B cell (primary cell): ENCODE results near the gene PRKCQ. TPM values are rescaled to one million over a fixed set of nuclear protein-coding genes. Genes with fewer than 3 reads are reported as not detected.

ENCODE experiments used
- ATAC-seq: fragments of 200-7000 bp; cut with Tn5 transposase; one replicate; pipeline ENCODE4 v1.10.0; 2021; ENCODE audit warnings: low read depth, mild to moderate bottlenecking, moderate number of reproducible peaks, moderate library complexity
- CTCF ChIA-PET: fragments of 350-600 bp; sonication (Branson Sonifier 250); formaldehyde crosslinking; loops from one replicate; lab custom pipeline; 2021; ENCODE audit warnings: antibody characterized with exemption, inconsistent platforms; lab: Charles Lee
- POLR2A ChIA-PET: fragments of 350-600 bp; sonication (Branson Sonifier 250); formaldehyde crosslinking; loops from one replicate; lab custom pipeline; 2021; ENCODE audit warnings: antibody characterized with exemption; lab: Charles Lee
- DNase-seq: peaks from one replicate; pipeline ENCODE4 v3.0.0; 2013
- H2AFZ ChIP-seq: 2 replicates; pipeline ENCODE4 v1.6.1; 2012; ENCODE audit warnings: mild to moderate bottlenecking, low read depth, low read length; ENCODE audit not compliant: insufficient read depth, poor library complexity, severe bottlenecking
- H3K27ac ChIP-seq, 2 donors: 1 replicate in 1 of 2; 2 replicates in 1 of 2; pipeline ENCODE4 v1.5.1; 2012 to 2013; ENCODE audit warnings: low read length in 2 of 2, mild to moderate bottlenecking in 2 of 2, moderate library complexity in 1 of 2
- H3K27me3 ChIP-seq, 4 experiments: fragments of 200-600 bp in 1 of 4; sonication (generic) in 1 of 4; replicated peaks in 1 of 4; 1 replicate in 2 of 4; 2 replicates in 2 of 4; pipeline versions ENCODE4 v1.6.1 to v1.7.0; 2013 to 2016; ENCODE audit warnings: low read length in 3 of 4, mild to moderate bottlenecking in 2 of 4, mixed read lengths in 1 of 4, moderate library complexity in 1 of 4; ENCODE audit not compliant: insufficient read depth in 4 of 4, control insufficient read depth in 3 of 4; ENCODE audit errors: control extremely low read depth in 1 of 4
- H3K36me3 ChIP-seq, 2 experiments: replicated peaks in 1 of 2; 1 replicate in 1 of 2; 2 replicates in 1 of 2; pipeline versions ENCODE4 v1.6.1 to v1.7.1; 2013; ENCODE audit warnings: low read length in 1 of 2; ENCODE audit not compliant: insufficient read depth in 2 of 2, control insufficient read depth in 1 of 2; ENCODE audit errors: control extremely low read depth in 1 of 2, extremely low read depth in 1 of 2
- H3K4me1 ChIP-seq, 2 donors: fragments of 200-600 bp in 1 of 2; sonication (generic) in 1 of 2; 1 replicate in 1 of 2; 2 replicates in 1 of 2; pipeline versions ENCODE4 v1.5.1 to v1.6.1; 2013 to 2017; ENCODE audit warnings: low read length in 2 of 2; ENCODE audit not compliant: control insufficient read depth in 2 of 2, insufficient read depth in 2 of 2
- H3K4me2 ChIP-seq: replicated peaks from 2 replicates; pipeline ENCODE3; 2012; ENCODE audit warnings: mild to moderate bottlenecking, low read depth, low read length; ENCODE audit not compliant: poor library complexity, severe bottlenecking
- H3K4me3 ChIP-seq, 5 experiments: fragments of 200-600 bp in 1 of 5; sonication (generic) in 1 of 5; 1 replicate in 3 of 5; 2 replicates in 2 of 5; pipeline versions ENCODE4 v1.5.1 to v1.7.0; 2011 to 2016; ENCODE audit warnings: low read length in 4 of 5, mild to moderate bottlenecking in 4 of 5, low read depth in 2 of 5, control low read depth in 1 of 5, moderate library complexity in 1 of 5; ENCODE audit not compliant: insufficient read depth in 1 of 5; ENCODE audit errors: control extremely low read depth in 1 of 5, extremely low read depth in 1 of 5
- H3K79me2 ChIP-seq: fragments of 200-600 bp; sonication (generic); one replicate; pipeline ENCODE4 v1.6.0; 2016; ENCODE audit warnings: low read length; ENCODE audit not compliant: control insufficient read depth, insufficient read depth
- H3K9ac ChIP-seq: fragments of 200-600 bp; sonication (generic); 2 replicates; pipeline ENCODE4 v1.6.1; 2017; ENCODE audit warnings: mild to moderate bottlenecking, low read length, moderate library complexity
- H3K9me3 ChIP-seq, 3 donors: one replicate each; pipeline versions ENCODE4 v1.6.1 to v1.7.1; 2013; ENCODE audit warnings: low read length in 2 of 3; ENCODE audit not compliant: control insufficient read depth in 2 of 3, insufficient read depth in 1 of 3; ENCODE audit errors: control extremely low read depth in 1 of 3
- H4K20me1 ChIP-seq: 2 replicates; pipeline ENCODE4 v1.6.0; 2012; ENCODE audit warnings: mild to moderate bottlenecking, low read length; ENCODE audit not compliant: insufficient read depth, control insufficient read depth, poor library complexity, severe bottlenecking
- H3K27ac Mint-ChIP-seq: one replicate; pipeline ENCODE4 v1.8.0; 2021; ENCODE audit warnings: mixed read lengths
- H3K27me3 Mint-ChIP-seq: one replicate; pipeline ENCODE4 v1.8.0; 2021; ENCODE audit warnings: mixed read lengths
- H3K4me1 Mint-ChIP-seq: one replicate; pipeline ENCODE4 v1.8.0; 2021; ENCODE audit warnings: mixed read lengths
- H3K4me3 Mint-ChIP-seq: one replicate; pipeline ENCODE4 v1.8.0; 2021; ENCODE audit warnings: mixed read lengths
- H3K9me3 Mint-ChIP-seq: one replicate; pipeline ENCODE4 v1.8.0; 2022; ENCODE audit warnings: mixed read lengths; ENCODE audit not compliant: insufficient read depth
- EZH2 ChIP-seq: IDR thresholded peaks from 2 replicates; pipeline ENCODE4 v1.6.1; 2012; ENCODE audit warnings: borderline replicate concordance, low read depth, mild to moderate bottlenecking, moderate library complexity, low read length; ENCODE audit not compliant: insufficient read depth, poor library complexity, severe bottlenecking
- WGBS: methylation state at CpG from one replicate; pipeline ENCODE4 v1.1.5; 2013; ENCODE audit warnings: missing lambda C conversion rate; ENCODE audit not compliant: insufficient coverage; 5-methylcytosine and 5-hydroxymethylcytosine counted together
- intact Hi-C: fragments of 100-400 bp; cut with micrococcal nuclease; formaldehyde crosslinking; loops from one replicate; pipeline ENCODE4 v1.10.0; 2022
- polyA plus RNA-seq: library from polyadenylated mRNA; depleted of rRNA; stranded (reverse); fragments of >200 nt; gene quantifications from 2 replicates; pipeline ENCODE4 v1.2.3, GENCODE V29; 2012
- total RNA-seq, 2 donors: library from RNA; stranded (reverse); fragments of 120-200 nt in 1 of 2; gene quantifications; 1 replicate in 1 of 2; 2 replicates in 1 of 2; pipeline versions ENCODE4 v1.2.3 to v1.2.4, GENCODE V29; 2013 to 2022
- TF ChIP-seq, protein P1 (sequence below): fragments of 200-600 bp; IDR thresholded peaks from one replicate; pipeline ENCODE4 v1.8.0; 2022; ENCODE audit warnings: antibody characterized with exemption, mild to moderate bottlenecking

PRKCQ gene
- total and polyA plus RNA-seq, 2 donors (not counting 1 experiment from before 2014, with no cell fraction given), result 0.15 to 0.16 TPM

- Mint-ChIP-seq H3K4me1 (peaks cover 21% of the 10 kb centered on the region), H3K4me3 (no peak overlapping the region), H3K27me3 (peaks cover 30% of the 10 kb centered on the region), H3K27ac (no peak overlapping the region), H3K9me3 (no peaks in the 10 kb centered on the region)
- Histone ChIP-seq H3K4me1 (peaks cover 11 to 16% of the 10 kb centered on the region in 2 donors), H3K4me3 (no peak overlapping the region), H4K20me1 (no peaks in the 10 kb centered on the region), H3K27me3 (peaks cover 0 to 4% (median 2%) of the 10 kb centered on the region in 4 experiments), H3K4me2 (no peak overlapping the region), H3K79me2 (no peaks in the 10 kb centered on the region), H3K9ac (no peak overlapping the region), H3K9me3 (no peaks in the 10 kb centered on the region), H2AFZ (no peak overlapping the region), H3K36me3 (no peaks in the 10 kb centered on the region), H3K27ac (no peak overlapping the region)
- ATAC-seq, result no peak
- TF ChIP-seq, protein P1, sequence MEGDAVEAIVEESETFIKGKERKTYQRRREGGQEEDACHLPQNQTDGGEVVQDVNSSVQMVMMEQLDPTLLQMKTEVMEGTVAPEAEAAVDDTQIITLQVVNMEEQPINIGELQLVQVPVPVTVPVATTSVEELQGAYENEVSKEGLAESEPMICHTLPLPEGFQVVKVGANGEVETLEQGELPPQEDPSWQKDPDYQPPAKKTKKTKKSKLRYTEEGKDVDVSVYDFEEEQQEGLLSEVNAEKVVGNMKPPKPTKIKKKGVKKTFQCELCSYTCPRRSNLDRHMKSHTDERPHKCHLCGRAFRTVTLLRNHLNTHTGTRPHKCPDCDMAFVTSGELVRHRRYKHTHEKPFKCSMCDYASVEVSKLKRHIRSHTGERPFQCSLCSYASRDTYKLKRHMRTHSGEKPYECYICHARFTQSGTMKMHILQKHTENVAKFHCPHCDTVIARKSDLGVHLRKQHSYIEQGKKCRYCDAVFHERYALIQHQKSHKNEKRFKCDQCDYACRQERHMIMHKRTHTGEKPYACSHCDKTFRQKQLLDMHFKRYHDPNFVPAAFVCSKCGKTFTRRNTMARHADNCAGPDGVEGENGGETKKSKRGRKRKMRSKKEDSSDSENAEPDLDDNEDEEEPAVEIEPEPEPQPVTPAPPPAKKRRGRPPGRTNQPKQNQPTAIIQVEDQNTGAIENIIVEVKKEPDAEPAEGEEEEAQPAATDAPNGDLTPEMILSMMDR, result no peak
- no peak for TF ChIP-seq EZH2
- DNase-seq, result no peak
- WGBS, result 100% methylated on average over 2 of the region's 3 CpGs
- POLR2A ChIA-PET, result interaction anchor here (1.3 kb wide), 1 partner anchor 202 kb away, joined by 4 read pairs; no protein-coding TSS in a partner anchor
- CTCF ChIA-PET, result interaction anchor here (0.7 to 3.4 kb wide), 32 partner anchors 9 to 391 kb away, joined by 3 to 48 read pairs (median 4); partner anchors contain the start of gene PFKFB3
- intact Hi-C loops, result loop anchor here (1.0 kb wide), 1 partner anchor 296 kb away; no protein-coding TSS in a partner anchor
Measured at GRCh38 chr10:6405713-6406112, 174.4 kb downstream of the PRKCQ start.
